NCI-H2107 (cell line): ENCODE data around the gene FCN3.
"Not testable (repeated sequence)": the region's sequence is repeated elsewhere in the genome, so short reads cannot be mapped to it uniquely, and the experiment has no call there.

Experiments used
- DNase-seq: peaks from one replicate; lab custom pipeline; 2025; lab: John Stamatoyannopoulos, UW

FCN3 gene

DNA sequence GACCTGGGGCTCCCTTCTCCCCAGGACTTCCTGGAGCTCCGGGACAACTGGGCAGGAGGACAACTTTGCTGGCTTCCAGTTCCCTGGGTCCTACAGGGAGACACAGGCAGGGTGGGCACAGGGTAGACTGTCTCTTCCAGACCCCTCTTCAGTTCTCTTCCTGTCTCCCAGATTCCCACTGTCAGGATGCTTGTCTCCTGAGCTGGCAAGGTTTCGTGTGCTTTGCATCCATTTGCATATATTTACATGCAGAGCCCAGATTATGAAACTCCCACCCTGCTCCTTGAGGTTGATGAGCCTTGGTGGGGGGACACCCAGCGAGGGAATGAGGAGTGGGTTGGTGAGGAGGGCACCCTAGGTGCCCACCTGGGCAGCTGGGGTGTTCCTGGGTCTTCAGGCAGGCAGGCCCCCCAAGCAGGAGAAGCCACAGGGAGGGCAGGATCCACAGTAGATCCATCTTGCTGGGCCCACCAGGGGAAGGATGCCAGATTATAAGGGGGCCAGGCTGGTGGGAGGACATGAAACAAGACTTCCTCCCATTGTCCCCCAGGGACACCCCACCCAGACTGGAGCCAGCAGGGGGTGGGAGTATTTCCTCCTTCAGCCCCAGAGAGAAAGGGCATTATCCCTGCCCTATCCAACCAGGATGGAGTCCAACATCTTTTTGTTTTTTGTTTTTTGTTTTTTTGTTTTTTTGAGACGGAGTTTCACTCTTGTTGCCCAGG, at the start of gene FCN3:
TSS of gene FCN3 (minus strand) at position 463 of the 725 bp plus-strand sequence. CDS start at position 457, 6 bp downstream.
- no peak for DNase-seq

DNA sequence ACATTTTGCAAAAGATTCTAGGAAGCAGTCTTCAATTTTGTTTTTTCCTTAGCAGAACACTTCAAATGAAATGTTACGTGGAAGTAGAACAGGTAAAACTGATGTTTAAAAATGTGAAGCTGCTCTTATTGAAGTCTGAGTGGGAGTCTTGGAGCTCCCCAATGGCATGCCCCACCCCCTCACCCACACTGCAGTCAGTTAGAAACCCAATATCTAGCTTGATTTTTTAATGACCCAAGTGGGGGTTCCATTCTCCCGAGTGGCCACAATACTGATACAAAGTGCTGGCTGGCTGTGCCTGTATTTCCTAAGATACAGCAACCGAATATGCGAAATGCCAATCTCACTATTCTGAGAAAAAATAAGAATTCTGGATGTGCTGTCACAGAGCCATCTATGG, 49.1 kb upstream of the FCN3 start:
- no peak for DNase-seq

DNA sequence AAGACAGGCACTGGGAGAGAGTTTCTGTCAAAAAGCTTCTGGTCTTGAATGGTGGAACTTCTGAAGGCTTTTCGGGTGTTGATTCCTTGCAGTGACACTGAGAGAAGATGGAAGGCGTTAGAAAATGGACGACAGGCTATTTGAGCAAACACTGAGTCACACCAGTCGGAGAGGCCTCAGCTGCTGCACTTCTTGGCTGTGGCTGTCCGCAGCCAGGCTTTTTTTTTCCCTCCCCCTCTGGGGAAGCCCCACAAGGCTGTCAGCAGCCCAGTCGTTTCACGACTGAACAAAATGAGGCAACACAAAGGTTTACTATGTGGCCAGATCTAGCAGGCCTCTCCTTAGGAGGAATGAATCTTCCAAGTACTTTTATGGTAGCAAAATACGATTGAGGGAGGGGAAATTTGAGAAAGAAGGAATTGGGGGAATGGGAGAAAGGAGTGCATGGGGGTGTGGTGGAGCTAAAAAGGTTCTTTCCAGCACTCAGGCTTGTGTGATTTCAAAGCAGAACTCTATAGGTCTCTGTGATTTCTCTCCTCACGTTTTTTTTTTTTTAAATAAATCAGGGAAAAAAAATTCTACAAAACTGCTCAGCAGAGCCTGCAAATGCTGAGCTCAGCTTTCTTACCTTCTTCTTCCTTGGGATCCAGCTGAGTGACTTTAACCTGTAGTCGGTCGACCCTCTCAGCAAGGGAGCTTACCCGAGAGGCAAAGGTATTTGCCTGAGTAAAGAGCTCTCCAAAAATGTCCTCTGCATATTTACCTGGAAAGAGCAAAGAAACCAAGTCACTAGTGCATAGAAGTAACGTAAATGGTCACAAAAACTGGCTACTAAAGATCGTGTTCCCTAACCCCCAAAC, 43.9 kb upstream of the FCN3 start:
- DNase-seq = no peak

DNA sequence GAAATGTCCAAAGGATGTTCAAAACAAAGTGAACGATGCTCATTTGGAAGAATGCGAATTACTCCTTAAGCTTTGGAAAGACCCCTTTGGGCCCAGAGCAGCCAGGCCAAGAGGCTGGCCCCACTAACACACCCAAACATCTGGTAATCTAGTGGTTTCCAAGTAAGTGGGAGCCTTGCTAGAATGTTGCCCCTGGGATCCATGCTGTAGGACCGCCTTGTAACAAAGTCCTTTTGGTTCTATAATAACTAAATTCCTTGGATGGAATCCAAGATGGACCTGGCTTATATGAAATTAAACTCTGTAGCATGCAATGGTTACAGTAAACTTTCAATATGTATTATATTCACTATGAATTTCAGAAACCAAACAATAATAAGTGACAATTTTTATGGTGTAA, 43.1 kb upstream of the FCN3 start:
- no peak for DNase-seq

DNA sequence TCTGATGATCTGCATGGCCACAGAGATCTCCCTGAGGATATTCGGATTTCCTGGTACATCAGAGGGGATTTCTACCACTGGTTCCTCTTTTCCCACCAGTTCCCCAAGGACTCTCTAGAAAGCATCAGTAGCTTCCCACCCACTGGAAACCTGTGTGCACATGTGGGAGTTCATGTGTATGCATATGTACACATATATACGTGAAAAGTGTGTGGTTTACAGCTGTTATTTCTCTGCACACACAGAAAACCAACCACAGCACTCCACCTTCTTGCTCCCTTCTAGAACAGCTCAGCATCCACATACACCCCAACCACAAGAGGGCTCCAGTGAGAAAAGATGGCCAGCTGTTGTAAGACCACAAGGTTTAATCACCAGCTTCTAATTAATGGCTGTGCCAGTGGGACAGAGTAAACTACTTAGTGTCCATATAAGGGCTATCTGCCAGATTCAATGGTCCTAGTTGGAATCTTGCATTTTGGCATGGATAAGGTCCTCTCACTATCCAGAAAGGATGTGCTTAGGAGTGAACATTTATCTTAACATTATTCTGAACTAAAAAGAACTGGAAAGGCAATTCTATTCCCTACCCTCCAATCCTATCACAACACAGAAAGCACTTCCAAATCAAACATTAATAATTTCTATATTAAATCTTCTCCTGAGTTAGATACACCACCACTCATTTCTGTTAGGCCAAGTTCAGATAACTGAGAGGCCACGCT, 41.9 kb upstream of the FCN3 start:
- DNase-seq = no peak

DNA sequence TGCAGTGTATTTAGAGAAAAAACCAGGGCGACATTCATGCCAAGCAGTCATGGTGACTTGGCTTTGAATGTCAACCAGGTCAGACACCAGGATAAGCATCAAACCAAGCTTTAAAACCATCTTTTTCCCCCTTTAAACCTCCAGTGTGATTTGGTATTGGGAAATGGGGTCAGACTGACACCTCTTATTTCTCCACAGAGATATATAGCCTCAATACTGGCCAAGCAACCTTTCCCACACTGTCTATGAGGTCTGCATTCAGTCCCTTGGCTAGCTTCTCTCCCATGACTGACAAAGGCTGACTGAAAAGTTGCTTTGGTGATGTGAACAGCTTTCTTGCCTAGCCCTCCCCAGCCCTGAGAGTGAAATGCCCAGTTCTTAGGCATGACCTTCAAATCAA, 39.5 kb upstream of the FCN3 start:
- DNase-seq = no peak

DNA sequence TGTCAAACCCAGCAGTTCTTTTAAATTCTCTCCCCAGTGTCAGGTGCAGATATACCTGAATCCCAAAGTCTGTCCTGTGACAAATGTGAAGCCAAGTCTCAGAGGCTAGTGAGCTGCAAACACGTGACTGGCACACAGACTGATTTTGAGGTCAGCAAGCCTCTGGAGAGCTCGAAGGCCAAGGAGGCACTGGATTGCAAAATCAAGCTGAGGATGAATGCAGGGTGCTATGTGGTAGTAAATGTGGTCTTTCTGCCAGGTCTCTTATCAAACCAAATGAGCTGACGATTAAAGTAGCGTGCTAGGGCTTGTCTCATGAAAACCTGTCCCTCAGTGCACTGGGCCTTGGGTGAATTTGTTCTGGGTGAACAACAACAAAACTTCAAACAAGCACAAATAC, 38.4 kb upstream of the FCN3 start:
- no peak for DNase-seq

DNA sequence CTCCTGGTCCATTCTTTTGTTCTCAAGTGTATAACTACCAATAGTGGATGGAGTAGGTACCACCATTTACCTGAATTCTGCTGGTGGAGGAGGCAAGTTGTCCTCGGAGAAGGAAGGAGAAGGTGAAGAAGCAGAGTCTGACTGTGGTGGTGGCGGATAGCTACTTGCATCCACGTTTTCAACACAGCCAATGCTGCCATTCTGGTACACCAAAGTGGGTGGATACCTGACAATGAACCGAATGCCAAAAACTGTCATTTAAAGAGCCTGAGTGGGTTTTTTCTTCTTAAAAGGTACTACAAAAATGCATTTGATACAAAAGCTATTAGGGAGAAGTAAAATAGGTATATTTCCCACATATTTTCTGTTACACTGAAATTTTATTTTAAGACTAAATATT, 37.9 kb upstream of the FCN3 start:
- no peak for DNase-seq

DNA sequence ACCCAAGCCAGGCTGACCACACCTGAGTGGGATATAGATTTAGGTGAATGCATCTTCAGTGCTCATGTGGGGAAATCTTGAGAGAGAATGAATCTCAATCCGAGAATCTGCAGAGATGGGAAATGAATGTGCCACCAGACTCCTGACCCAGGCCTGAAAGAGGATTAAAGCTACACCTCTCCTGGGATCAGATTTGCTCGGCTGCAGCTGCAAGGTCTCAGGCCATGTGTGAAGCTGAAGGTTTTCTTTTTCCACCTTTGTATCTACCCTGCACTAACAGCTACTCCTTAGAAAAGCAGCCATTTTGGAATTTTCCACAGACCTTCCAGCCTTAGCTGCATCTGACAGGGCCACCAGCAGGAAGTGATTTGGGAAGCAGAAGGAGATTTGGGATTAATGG, 36.1 kb upstream of the FCN3 start:
- DNase-seq = no peak

DNA sequence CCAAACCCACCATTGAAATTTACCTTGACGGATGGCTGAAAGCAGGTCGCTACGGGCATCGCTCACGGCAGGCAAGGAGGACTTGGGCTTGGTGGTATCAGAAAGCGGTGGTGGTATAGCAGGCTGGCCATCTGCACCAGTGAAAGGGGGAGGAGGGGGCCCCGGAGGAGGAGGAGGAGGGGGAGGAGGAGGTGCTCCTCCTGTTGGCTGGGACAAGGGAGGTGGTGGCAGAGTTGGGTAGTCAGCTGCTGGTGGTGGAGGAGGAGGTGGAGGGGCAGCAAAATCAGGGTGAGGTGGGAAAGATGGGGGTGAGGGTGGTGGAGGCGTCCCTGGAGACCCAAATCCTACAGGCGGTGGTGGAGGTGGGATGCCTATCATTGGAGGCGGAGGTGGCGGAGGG, 35.0 kb upstream of the FCN3 start:
- no peak for DNase-seq

DNA sequence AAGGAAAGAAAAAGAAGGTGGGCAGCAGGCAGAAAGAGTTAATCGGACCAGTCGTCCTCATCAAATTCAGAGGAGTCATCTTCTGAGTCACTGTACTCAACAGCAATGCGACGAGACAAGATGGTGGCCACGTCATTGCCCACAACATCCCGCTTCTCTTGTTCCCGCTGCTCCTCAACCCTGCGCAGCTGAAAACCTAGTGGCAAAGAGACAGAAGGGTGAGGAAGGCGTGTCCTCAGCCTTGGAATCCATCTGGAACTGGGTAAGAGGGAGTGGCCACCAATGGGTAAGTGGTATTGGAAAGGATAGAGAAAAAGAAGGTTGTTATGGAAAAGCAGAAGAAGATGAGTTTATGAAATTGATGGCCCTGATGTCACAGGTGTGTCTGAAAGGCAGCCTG, 33.5 kb upstream of the FCN3 start:
- DNase-seq = no peak

DNA sequence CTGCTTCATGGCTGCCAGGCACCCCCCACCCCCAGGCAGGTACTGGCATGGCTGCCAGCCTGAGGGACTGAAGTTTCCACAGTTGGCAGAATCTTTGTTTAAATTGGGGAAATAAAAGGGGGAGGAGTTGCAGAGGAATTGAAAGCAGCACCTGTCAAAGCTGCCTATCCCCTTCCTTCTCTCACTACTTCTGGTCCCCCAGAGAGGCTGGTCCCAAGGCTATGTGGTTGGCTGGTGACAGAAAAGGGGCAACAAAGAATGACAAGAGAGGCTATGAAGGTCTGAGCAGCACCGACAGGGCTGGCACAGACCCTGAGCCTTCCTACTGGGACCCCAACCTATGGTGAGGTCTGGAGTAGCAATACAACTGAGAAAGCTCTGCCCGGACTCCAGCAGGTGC, 32.2 kb upstream of the FCN3 start:
- not testable (repeated sequence) for DNase-seq

DNA sequence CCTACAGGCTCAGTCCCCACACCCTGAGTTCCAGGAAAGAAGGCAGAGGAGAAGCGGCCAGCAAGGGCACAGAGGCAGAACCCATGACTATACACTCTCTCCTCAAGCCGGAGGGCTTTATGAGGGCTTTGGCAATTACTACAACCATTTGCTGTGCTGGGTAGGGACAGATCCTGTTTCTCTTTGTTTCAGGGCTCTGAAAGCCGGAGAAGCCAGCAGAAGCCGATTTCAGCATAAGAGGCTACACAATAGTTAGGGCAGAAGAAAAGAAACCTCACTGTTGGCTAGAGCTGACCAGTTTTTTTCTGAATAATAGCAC, 31.7 kb upstream of the FCN3 start:
- DNase-seq = peak; percentile 74

DNA sequence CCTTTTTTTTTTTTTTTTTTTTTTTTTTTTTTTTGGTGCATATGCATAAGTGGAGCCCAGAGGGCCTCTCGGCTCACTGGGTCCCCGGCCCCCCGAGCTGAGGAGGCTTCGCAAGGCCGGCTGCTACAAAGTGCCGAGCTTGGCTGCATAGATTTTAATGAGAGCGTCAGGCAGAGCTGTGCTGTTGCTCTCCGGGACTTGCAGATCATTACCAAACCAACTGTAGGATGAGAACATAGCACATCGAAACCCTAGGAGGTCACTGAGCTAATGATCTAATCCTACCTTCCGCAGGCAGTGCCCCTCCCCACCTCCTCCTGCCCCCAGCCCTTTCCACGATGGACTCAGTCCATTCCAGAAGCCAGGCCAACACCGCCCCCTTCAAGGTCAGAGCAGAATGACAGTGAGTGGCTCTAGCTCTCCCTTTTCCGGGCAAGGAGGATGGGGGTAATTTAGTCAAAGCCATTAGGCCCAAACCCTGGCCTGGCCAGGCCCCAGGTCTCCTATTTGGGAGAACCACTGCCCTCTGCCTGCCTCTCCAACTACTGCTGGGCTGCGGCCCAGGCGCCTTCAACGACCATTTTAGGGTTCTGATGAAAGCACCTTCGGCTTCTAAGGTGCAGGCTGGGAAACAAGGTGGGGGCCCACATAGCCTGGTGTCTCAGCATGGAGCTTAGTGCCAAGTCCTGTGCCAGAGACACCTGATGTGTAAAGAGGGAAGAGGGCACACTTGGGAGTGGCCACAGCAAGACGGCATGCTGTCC, 31.2 kb upstream of the FCN3 start:
- DNase-seq = not testable (repeated sequence)

DNA sequence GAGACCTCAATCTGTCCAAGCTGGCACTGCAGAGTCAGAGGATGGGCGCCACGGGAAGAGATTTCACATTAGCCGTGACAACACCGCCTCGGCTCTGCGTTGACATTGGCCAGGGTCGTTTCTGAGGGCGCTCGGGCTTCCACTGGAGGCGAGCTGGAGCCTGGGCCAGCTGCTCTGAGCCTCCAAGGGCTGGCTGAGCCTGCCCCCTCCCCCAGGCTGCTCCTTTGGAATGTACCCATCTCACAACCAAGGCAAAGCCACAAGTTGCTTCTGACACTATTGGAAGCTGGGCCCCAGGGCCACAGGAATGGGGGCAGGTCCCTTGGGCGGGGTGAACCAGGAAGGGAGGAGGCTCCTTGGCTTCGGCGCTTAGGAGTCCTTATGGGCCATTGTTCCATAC, 30.4 kb upstream of the FCN3 start:
- no peak for DNase-seq

DNA sequence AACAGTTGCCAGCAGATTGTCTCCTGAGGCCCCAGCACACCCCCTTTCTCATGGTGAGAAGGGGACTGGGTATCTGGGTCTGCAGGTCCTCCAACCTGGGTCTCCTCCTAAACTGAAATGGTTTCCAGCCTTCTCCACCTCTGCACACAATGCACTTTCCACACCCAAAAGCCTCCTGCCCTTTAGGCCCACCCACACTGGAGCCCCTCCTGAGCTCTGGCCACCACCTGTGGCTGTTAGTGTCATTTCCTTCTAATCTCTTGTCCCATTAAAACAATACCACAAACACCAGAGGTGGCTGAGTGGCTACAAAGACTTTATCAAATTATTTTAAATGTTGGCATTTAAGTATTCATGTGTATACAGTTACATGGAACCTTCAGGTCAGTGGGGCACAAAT, 29.3 kb upstream of the FCN3 start:
- no peak for DNase-seq

DNA sequence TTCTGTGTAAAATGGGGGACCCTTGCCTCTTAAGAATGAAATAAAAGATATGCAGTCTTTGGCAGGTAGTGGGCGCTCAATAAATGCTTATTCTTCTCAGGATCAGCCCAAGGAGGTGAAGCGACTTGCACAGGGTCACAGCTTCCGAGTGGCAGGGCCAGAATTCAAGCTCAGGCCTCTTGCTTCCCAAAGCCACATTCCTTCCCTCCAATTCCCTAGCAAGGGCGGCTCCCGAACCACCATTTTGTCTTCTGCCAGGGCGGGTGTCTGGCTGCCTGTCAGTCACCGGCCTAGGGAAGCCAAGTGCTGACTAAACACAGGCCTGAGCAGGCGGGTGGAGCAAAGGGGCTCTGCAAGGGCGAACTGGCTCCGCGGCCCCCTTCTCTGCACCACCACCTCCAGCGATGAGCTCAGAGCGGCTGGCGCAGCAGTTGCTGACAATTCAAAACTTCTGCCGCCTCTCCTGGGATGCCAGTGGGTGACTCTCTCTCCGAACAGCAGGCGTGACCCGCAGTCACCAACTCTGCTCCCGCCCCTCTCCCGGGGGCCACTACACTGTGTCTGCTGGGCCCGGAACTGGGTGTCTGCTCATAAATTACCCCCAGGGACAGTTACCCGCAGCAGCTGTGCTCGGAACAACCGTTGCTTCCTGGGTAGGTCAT, 28.6 kb upstream of the FCN3 start:
- no peak for DNase-seq

DNA sequence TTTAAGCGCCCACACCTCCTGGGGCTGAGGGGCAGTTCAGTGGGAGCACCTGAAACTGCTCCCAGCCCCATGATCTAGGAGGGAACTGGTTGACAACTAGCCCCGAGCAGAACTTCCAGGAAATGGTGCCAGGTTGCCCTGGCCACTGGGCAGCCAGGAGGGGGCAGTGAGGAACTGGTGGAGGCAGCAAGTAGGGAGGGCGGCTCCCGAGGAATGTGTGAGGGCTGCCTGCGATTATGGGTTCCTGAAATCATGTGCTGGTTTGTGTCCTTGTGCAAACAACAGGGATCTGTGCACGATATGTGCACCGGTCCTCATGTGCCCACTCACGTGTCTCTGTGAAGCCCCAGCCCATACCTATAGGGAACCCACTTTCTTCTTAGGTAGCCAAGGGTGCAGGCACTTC, 27.7 kb upstream of the FCN3 start:
- no peak for DNase-seq

DNA sequence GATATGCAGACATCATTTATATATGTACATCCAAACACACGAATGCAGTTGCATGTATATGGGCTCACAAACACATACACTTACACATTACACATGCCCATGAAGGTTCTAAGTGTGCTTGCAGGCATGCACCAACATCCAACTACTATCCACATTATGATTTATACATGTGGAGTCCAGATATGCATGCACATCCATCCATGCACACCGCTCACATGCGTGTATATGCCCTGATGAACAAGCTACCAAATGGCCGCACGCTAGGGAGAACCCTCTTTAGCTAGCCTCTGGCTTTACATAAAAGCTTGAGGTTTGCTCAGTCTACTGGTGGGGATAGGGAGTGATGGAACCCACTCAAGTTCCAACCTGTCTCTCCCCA, 26.3 kb upstream of the FCN3 start:
- no peak for DNase-seq

DNA sequence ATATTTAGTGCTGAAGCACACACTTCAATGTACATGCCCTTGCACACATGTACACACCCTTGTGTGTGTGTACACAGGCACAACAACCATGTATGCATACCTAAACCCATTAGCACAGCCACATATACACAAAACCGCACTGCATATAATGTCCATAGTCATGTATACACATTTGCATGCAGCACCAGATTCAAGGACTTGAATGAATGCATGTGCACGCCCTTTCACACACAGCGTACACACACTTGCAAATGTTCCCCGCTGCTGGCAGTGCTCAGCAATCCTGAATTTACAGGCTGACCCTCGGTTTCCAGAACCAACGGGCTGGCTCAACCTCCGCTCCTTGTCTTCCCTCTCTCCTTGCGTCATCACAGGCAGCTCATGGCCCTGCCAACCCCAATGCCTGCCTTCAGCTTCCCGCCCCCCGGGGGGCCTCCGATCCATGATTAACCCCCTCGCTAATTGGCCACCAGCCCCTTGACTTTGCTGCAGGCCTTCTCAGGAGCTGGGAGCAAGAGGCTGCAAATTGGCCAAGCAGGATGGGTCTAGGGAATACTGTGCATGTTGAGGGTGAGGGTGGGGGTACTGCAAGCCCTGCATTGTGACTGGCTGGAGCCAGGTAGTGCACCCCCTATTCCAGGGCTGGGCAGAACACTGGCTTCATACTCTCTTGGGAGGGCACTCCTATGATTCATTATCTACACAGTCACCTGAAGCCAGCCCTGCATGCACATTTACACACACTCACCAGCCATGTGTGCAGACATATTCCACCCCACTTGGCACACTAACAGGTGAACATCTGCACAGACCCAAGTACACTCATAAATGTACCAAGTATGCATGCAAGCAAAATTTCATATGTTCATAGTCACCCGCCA, 25.7 kb upstream of the FCN3 start:
- DNase-seq = no peak
